Neural cell (in vitro differentiated cells): Measurements from ENCODE around the gene ZBTB7B.

Experiments
- CTCF ChIP-seq: fragments of 450-650 bp; IDR thresholded peaks from 2 replicates; pipeline ENCODE4 v1.5.1; 2014; ENCODE audit warnings: antibody characterized with exemption, mild to moderate bottlenecking, moderate library complexity; ENCODE audit not compliant: poor library complexity, severe bottlenecking
- EP300 ChIP-seq: fragments of 450-650 bp; conservative IDR thresholded peaks from 2 replicates; pipeline ENCODE4 v1.6.1; 2014; ENCODE audit warnings: antibody characterized with exemption, mild to moderate bottlenecking, moderate library complexity; ENCODE audit not compliant: poor library complexity, severe bottlenecking
- EZH2 ChIP-seq: fragments of 200-600, 300-800 bp; shearing (Covaris generic), sonication (generic); IDR thresholded peaks from 2 replicates; pipeline ENCODE4 v1.6.1; 2014; ENCODE audit warnings: antibody characterized with exemption, low read length, borderline replicate concordance, mild to moderate bottlenecking; ENCODE audit not compliant: insufficient read depth, poor library complexity, severe bottlenecking
- MXI1 ChIP-seq: fragments of 450-650 bp; conservative IDR thresholded peaks from 2 replicates; pipeline ENCODE4 v1.6.1; 2014; ENCODE audit warnings: antibody characterized with exemption, mild to moderate bottlenecking; ENCODE audit not compliant: poor library complexity, severe bottlenecking
- POLR2AphosphoS5 ChIP-seq: IDR thresholded peaks from 2 replicates; pipeline ENCODE4 v1.6.1; 2012
- RAD21 ChIP-seq: fragments of 450-650 bp; conservative IDR thresholded peaks from 2 replicates; pipeline ENCODE4 v1.6.1; 2014; ENCODE audit warnings: antibody characterized with exemption, mild to moderate bottlenecking, moderate library complexity
- REST ChIP-seq: IDR thresholded peaks from 2 replicates; pipeline ENCODE4 v1.6.1; 2012; ENCODE audit warnings: borderline replicate concordance
- SMC3 ChIP-seq: fragments of 450-650 bp; conservative IDR thresholded peaks from 2 replicates; pipeline ENCODE4 v1.6.1; 2014; ENCODE audit warnings: antibody characterized with exemption, mild to moderate bottlenecking, moderate library complexity; ENCODE audit not compliant: poor library complexity
- TAF1 ChIP-seq: IDR thresholded peaks from 2 replicates; pipeline ENCODE4 v1.6.1; 2012; ENCODE audit warnings: low read depth

GRCh38 chr1:155006601-155007101, 4.0 kb downstream of the ZBTB7B start:
- no peak for TF ChIP-seq CTCF
- no peak for TF ChIP-seq REST
- no peak for TF ChIP-seq RAD21
- TF ChIP-seq EZH2: no peak
- TF ChIP-seq POLR2AphosphoS5: no peak
- no peak for TF ChIP-seq TAF1
- no peak for TF ChIP-seq MXI1
- TF ChIP-seq EP300: no peak
- TF ChIP-seq SMC3: no peak
